ENCODE results near the gene COL20A1.

DNA sequence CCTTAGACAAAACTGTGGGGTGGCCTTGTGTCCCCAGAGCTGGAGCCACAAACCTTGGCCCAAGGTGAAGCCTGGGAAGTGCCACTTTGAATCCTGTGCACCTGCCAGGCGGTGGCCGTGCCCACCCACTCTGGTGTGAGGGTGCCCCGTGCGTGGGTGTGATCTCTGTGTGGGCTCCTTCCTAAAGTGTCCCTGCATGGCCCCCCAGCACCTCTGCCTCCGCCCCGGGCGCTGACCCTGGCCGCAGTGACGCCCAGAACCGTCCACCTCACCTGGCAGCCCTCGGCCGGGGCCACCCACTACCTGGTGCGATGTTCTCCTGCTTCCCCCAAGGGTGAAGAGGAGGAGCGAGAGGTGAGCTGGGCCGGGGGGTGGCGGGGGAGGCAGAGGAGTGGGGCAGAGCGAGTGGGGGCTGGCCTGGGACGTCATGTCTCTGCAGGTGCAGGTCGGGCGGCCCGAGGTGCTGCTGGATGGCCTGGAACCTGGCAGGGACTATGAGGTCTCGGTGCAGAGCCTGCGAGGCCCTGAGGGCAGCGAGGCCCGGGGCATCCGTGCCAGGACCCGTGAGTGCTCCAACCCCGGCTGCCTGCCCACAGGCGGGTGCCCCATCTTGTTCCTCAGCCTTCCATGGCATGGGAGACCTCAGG, 18.3 kb downstream of the COL20A1 start:
- TF ChIP-seq, protein P1, sequence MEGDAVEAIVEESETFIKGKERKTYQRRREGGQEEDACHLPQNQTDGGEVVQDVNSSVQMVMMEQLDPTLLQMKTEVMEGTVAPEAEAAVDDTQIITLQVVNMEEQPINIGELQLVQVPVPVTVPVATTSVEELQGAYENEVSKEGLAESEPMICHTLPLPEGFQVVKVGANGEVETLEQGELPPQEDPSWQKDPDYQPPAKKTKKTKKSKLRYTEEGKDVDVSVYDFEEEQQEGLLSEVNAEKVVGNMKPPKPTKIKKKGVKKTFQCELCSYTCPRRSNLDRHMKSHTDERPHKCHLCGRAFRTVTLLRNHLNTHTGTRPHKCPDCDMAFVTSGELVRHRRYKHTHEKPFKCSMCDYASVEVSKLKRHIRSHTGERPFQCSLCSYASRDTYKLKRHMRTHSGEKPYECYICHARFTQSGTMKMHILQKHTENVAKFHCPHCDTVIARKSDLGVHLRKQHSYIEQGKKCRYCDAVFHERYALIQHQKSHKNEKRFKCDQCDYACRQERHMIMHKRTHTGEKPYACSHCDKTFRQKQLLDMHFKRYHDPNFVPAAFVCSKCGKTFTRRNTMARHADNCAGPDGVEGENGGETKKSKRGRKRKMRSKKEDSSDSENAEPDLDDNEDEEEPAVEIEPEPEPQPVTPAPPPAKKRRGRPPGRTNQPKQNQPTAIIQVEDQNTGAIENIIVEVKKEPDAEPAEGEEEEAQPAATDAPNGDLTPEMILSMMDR (IDR thresholded peaks at IDR 0.05), result no peak
- TF ChIP-seq POLR2A (IDR thresholded peaks at IDR 0.05), result no peak

Measured in testis (tissue), 2 donors.